GM18519 (cell line): Measurements from ENCODE around the gene OCA2.
"Not testable (repeated sequence)": the region's sequence is repeated elsewhere in the genome, so short reads cannot be mapped to it uniquely, and the experiment has no call there.

ENCODE experiments used
- ATAC-seq: cut with Tn5 transposase; IDR thresholded peaks from one replicate; pipeline ENCODE4 v1.9.1; 2021; ENCODE audit warnings: mild to moderate bottlenecking, moderate library complexity; ENCODE audit not compliant: unreplicated experiment, low FRiP score

Gene OCA2

DNA sequence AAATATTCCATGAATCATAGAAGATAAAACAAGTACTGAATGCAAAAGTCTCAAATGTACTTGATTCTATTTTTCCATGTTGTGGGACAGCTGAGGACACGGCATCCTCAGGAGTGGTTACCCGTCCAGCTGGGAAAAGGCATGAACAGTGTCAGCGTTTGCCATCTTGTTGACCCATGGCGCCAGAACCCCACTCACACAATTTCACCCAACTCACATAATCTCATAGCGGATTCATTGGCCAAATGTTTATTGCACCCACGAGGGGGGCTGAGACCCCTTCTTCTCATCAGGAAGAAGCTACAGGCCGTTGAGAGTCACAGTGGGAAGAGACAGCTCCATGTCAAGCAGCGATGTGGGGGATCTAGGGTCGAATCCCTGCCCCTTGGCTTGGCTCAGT lies 72.9 kb downstream of the OCA2 start:
- ATAC-seq, result no peak

DNA sequence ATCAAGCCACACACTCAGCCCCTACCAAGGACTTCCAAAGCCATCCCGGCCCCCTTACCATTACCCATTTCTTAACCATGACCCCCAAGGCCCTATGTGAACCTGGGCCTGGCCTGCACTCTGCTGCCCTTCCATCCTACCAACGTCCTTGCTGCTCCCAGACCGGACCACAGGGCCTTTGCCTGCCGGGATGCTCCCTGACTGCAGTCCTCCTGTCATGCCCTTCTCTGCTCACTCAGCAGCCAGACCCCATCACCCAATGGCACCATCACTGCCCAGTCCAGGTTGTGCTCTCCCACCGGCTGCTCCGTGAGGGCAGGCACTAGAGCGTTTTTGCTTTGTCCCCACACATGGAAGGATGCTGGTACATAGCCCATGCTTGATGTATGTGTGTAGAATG lies 73.7 kb downstream of the OCA2 start:
- no peak for ATAC-seq

DNA sequence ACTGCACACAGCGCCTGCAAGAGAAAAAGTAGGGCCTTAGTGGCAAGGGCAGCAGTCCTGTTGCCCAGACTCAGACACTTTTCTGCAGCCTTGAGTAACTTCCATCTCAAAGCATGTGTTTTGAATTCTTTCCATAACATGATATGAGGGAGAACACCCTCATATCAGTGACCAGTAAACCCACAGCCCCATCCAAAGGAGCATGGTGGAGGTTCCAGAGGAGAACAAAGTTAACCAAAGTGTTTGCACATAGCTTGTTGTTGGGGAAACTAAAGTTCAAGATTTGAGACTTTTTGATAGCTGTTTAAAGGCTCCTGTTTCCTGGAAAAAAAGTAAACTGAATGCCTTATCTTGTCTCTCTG lies 74.2 kb downstream of the OCA2 start:
- ATAC-seq, result no peak

DNA sequence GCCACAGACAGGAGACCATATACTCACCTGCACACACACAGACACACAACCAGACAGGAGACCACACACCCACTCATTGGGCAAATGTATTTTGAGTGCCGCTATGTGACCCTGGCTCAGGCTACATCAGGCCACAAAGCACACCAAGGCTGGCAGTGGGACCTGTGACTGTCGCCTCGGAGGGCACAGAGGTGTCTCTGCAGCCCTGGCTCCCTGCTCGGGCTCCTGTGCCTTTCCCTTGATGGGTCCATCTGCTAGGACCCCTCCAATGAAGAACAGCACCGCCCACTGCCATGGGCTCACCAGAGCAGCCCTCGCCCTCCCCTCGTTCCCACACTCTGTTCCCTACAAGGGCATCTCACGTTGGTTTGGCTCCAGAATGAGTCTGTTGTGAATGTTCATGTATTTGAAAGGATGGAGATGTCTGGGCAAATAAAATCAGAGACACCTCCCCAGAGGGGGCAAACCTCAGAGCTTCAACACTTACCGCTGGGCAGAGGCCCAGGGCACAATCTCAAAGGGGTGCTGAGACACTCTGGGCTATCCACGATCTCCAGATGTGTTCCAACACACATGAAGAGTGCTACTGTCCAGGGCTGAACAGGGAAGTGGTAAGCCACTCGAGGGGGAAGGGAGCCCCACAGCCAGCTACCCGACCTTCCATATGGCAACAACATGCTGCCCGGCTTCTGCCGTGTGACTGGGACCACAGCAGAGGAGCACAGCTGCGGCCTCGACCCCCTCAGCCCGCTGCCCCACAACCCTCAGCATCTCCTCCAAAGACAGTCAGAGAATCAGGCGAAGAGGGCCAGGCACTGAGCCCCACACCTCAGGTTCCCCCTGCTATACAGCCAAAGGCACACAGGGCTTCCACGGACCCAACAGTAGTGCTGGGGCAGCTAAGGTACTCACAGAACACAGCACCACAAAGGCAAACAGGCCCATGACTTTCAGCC lies 74.9 kb downstream of the OCA2 start:
- no peak for ATAC-seq

DNA sequence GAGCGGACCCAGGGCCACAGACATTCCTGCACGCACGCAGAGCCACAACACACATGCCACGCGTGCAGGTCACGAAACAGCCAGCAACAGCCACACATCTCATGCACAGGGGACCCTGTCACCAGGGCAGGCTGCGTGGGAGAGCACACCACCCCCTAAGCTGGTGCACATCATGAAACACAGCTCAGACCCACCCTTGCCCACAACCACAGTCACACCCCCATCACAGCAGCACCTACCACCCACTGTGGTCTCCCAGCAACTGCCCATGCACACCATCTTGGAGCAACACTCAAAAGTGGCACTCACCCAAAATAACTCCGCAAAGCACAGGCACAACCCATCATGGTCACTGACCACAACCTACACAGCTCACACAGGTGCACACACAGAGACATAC lies 75.7 kb downstream of the OCA2 start:
- ATAC-seq, result no peak

DNA sequence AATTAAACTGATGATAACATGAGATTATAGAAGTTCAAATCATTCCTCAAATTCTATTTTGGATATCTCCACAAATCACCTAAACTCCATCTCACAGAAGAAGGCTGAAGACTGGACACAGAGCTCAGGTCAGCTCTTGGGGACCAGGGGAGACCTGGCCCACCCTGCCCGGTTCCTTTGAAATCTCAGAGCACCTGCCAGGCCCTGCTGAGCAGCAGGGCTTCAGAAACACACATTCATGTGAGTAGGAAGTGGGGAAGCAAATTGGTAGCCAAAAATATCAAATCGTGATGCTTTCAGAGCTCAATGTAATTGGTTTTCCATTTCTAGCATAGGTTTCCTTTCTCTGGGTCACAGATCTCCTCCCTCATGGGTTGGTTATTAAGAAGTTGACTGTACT lies 76.2 kb downstream of the OCA2 start:
- no peak for ATAC-seq

DNA sequence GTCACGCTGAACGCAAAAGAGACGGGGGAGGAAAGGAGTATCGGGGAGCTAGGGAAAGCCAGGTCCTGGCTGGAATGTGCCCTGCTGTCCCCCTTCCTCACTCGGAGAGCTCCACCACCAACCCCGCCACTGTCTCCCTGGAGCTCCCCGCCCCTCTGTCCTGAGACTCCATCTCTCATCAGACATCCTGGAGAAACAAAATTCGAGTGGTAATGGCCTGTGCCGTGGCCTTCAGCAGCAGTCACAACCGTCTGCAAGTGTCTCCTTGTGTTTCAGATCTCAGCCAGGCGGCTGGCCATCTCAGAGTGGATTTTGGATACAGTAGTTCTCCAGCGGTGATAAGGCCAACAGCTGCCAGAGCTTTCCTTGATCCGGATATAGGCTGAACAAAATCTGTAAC lies 76.9 kb downstream of the OCA2 start:
- ATAC-seq, result no peak

DNA sequence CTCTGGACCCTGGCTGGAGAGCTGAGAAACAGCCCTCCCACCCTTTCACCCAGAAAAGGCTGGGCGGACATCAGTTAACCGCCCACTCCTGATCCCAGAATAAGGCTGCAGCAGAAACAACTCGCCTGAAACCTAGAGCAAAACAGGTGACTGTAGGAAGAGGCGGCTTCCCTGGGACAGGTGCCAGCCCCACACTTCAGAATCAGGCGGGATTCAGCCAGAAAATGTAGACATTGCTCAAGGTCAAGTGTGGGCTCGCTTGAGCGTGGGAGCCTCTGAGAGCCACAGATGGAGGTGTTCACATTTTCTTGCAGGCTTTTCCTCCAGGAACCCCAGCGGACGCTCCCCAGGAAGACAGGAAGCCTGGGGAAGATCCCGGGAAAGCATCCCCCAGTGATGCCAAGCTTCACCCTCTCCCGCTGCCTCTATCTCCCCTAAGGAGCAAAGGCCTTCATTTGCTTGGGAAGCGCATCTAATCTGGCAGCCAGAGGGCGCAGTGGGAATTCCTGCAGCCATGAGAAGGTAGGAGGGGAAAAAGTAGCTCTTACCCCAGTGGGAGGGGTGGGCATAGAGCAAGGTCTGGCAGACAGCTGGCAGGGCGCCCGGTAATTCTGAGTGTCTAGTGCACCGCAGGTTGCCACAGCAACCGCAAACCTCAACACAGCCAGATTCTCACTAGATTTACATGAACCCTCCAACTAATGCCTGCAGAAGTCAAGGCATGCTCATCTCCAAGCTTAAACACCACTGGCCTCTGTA lies 77.7 kb downstream of the OCA2 start:
- ATAC-seq, result no peak

DNA sequence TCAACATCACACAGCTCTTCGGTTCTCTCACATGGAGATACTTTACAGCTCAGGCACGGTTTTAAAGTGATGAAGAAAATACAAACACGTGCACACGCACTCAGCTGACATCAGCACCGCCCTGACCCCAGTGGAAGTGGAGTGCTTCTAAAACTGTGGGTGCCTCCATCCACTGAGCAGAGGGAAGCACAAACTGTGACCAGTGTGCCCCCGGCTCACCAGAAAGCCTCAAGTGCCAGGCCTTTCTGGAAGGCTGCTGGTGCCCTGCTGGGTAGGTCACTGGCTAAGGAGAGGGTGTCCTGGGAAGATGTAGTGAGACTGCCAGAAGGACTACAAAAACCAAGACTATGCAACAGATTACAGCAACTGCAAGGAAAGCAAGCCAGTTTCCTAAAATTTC lies 78.5 kb downstream of the OCA2 start:
- ATAC-seq, result no peak

DNA sequence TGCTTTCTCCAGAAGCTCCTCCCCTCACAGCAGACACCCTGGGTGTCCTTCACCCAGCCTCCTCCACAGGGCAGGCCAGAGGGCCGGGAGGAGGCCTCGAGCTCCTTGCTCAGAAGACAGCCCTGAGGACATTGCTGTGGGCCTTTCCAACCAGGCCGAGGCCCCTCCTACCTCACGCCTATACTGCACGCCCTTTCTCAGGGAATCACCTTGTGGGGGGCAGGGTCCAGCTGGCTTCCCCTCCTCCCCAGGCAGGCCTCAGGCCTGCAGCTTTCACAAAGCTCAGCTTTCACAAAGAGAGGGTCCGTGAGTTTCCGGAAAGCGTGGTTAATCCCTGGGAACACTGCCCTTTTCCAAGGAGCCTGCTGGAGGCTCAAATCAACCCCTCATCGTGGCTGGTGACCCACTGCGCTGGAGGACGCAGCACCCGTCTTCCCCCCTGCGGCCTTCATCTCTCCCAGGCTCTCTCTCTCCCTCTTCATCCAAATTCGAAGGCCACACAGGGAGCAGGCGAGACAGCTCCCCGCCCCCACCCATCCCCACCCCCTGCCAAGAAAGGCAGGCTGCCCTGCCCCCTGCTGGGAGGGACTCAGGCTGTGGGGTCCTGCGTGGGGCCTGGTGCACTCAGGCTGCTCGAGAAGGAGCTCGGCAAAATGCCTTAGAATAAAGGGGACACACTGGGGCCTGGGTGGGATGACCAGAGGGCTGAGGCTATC lies 79.4 kb downstream of the OCA2 start:
- no peak for ATAC-seq

DNA sequence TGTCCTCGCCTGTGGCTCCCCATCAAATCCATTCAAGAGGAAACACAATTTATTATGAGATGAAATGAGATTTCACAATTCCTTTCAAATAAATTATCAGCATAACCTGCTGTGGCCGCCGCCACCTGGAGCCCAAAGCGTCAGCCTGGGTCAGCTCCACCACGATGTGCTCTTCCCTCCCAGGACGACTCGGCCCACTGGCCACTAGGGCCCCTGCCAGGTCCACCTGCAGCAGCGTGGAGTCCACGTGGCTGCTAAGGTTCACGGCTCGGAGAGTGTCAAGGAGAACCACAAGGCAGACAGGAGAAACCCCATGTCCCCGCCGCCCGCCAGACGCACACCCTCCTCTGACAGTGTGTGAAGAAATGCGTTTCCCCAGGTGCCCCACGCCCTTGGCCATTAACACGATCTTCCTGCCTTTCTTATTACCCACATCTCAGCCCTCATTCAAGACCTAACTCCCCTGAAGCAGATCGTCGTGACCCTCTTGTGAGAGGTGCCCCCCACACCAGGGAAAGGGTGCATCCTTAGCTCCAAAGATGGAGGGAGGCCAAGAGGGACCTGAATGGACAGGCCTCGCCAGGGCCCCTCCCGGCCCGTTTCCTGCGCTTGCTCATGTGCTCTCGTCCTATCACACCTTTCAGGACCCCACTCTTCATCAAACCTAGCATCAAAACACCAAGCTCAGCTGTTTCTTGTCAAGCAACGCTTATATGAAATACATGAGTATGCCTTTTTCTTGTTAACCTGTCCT lies 80.6 kb downstream of the OCA2 start:
- no peak for ATAC-seq

DNA sequence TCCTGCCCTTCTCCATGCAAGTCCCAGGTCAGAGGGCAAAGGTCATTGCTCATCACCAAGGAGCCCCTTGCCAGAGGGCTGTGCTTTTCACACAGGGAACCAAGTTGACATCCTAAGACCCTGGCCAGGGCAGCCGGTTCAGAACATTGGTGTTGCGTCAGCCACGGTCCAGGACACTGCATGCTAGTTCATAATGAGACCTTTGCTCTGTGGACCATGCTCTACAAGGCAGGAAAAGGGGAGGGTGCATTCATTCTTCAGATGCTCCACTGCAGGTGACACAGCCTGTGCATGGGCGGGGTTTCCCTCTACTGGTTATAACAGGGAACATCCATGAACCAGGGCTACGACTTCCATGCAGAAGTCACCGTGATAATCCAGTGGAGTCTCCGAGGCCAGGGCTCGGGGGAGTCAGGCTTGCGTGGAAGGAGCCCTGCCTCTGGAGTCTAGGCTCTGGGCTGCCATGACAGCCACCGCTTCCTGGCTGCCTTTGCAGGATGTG lies 81.6 kb downstream of the OCA2 start:
- no peak for ATAC-seq

DNA sequence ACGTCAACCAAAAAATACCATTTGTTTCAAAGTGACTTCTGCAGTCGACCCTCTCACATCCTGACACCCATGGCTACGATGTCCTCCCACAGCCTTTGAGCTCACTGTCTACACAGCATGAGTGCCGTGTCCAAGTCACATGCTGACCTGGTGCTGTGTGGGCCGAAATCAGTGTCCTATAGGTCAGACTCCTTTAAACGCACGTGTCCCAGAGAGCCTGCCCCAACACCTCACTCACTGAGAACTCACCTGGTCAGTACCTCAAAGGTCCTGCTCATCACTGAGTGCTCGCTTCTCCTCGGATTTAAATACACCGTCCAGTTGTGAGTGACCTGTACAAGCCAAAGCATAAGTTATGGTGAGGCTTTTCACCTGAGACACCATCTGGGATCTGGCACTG lies 83.3 kb downstream of the OCA2 start:
- ATAC-seq, result no peak

DNA sequence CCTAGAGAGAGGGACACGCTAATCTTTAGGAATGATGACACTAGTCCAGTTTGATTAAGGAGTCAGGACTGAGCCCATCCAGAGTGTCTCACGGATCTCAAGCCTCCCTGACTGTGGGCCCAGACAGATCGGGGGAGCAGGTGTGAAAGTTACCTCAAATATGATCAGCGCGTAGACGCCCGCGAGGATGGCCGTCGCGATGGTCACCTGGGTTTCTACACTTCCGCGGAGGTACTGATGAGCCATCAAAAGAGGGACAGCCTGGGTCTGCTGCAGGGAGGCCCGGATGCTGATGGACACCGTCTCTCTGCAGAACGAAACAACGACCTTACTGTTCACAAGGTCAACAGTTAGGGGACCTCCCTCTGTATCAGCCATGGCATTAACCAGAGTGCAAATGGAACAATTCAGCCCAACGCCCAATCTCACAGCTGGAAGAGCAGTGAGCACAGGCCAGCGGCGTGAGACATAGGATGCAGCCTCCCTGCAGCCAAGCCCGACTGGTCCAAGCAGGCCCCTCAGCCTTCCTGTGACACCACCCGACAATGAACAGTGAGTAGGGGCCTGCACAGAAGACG lies 84.4 kb downstream of the OCA2 start:
- no peak for ATAC-seq

DNA sequence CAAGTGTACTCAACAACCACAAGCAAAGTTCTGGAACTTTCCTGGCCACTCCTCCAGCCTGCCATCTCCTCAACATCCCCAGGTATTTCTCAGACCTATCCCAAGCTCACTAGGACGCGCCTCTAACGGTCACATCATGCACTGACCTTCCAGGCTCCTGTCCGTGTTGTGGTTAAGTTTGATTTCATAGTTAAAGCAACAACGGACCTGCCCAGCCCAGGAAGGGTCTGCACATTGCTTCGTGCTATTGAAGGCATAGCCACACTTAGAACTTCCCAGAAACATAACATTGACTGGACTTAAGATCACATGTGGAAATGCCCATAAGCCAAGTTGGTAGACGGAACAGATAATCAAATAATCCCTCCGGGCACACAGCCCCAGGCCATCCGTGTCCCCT lies 85.1 kb downstream of the OCA2 start:
- no peak for ATAC-seq

DNA sequence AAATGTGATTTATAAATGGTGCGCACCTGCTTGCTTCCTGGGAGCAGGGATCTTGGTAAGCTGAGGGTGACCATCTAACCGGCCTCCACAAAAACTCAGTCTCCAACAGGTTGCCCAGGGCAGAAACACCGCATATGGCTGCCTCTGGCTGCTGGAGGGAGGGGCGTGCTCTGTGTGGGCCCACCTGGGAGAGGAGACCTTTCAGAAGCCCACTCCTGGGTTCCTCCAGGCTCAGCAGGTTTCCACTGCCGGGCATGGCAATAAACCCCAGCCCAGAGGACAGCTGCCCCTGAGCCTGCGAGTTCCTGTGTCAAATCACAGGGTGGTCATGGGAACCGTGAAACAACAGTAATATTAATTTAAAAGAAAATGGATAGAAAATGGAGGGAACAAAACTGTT lies 85.6 kb downstream of the OCA2 start:
- no peak for ATAC-seq

DNA sequence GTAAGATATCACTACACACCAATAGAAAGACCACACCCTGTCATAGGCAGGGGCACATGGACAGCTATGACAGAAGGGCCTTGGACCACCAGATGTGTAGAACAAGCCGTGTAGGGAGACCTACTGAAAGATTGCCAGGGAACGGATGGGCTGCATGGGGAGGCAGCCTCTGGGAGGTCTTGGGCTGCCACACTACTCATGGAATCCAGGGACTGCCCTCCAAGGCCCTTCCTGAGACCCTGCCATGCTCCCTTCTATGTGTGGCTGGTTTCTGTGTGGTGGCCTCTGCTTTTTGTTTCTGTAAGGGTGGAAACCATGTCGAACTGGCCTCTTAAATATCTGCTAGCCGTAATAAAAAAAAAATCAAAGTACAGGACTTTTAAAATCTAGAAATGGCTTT lies 86.9 kb downstream of the OCA2 start:
- ATAC-seq, result no peak

DNA sequence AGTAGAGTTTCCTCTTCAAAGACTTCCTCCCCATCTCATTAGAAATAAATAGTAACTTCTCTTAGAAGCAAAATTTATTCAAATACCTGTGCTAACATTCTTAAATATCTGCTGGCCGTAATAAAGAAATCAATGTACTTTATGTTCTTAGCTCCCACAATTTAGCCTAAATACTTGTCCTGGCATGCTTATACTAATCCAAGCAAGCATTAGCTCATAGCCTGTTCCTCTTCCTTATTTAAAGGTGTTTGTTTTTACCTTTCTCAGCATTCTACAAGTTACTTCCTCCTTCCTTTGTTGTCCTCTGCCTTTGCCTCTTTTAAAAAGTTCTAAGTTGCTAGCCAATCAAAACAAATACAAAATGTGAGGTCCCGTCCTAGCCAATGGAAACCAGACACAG lies 90.9 kb downstream of the OCA2 start:
- ATAC-seq, result not testable (repeated sequence)

DNA sequence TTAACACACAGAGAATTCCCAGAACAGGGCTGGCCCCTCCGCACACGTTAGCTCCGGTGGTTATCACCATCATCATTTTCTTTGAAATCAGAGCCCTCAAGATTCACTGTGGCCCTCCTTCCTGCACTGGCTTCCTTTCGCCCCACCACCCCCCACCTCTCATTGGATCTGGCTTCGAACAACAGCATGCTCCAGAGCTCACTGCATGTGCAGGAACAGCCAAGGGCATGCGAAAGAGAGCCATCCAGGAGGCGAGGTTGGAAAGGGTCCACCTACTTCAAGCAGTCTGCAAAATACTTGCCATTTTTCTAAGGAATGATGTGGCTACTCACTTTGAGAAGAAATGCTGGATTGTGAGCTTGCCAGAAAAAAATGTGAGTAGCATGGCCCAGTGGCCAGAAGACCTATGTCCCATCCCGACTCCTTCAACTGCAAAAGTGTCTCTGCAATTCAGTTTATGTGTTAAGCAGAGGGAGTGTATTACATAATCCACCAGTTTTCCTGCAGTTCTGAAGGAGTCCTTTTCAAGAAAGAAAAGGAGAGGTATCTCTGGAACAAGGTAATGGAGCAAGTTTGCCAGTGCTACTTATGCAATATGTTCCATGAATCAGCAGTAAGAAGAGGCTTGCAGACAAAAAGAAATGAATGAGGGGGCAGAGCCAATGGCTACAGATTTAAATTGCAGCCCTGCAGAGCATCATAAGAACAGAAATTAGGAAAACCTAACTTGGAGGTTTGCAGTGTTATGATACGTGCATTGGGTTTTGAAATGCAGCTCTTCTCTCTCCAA lies 92.8 kb downstream of the OCA2 start:
- ATAC-seq, result no peak
